Measurements from ENCODE around the gene RAPGEF1.
A peak's percentile ranks its signal among the peaks of the same experiment; 100 is the strongest.

RAPGEF1 gene

GRCh38 chr9:131752231-131752884 is 12.5 kb upstream of the RAPGEF1 start:
- no peak for DNase-seq (ENCODE audit: low read depth, low spot score)

GRCh38 chr9:131748411-131748955 is 8.6 kb upstream of the RAPGEF1 start:
- no peak for DNase-seq (ENCODE audit: low read depth, low spot score)

- DNase-seq (ENCODE audit: low read depth, low spot score) = peak; percentile 49
Measured at GRCh38 chr9:131747352-131747751, 7.5 kb upstream of the RAPGEF1 start.

- DNase-seq (ENCODE audit: low read depth, low spot score) = no peak
Measured at GRCh38 chr9:131745610-131746009, 5.7 kb upstream of the RAPGEF1 start.

GRCh38 chr9:131744720-131745201 is 4.9 kb upstream of the RAPGEF1 start:
- DNase-seq (ENCODE audit: low read depth, low spot score) = peak; percentile 91

GRCh38 chr9:131744171-131744719 is 4.4 kb upstream of the RAPGEF1 start:
- no peak for DNase-seq (ENCODE audit: low read depth, low spot score)

GRCh38 chr9:131743501-131743900 is 3.6 kb upstream of the RAPGEF1 start:
- no peak for DNase-seq (ENCODE audit: low read depth, low spot score)

GRCh38 chr9:131743096-131743495 is 3.2 kb upstream of the RAPGEF1 start:
- no peak for DNase-seq (ENCODE audit: low read depth, low spot score)

- DNase-seq (ENCODE audit: low read depth, low spot score) = no peak
Measured at GRCh38 chr9:131740898-131741297, 1.0 kb upstream of the RAPGEF1 start.

- no peak for DNase-seq (ENCODE audit: low read depth, low spot score)
Measured at GRCh38 chr9:131739133-131739958, 530 bp downstream of the RAPGEF1 start.

- DNase-seq (ENCODE audit: low read depth, low spot score) = peak; percentile 77
Measured at GRCh38 chr9:131738293-131739132, 1.4 kb downstream of the RAPGEF1 start.

GRCh38 chr9:131737426-131737825 is 2.5 kb downstream of the RAPGEF1 start:
- peak; percentile 28 for DNase-seq (ENCODE audit: low read depth, low spot score)

GRCh38 chr9:131736431-131736830 is 3.4 kb downstream of the RAPGEF1 start:
- no peak for DNase-seq (ENCODE audit: low read depth, low spot score)

- DNase-seq (ENCODE audit: low read depth, low spot score) = no peak
Measured at GRCh38 chr9:131735238-131736128, 4.4 kb downstream of the RAPGEF1 start.

GRCh38 chr9:131734781-131735180 is 5.1 kb downstream of the RAPGEF1 start:
- no peak for DNase-seq (ENCODE audit: low read depth, low spot score)

- DNase-seq (ENCODE audit: low read depth, low spot score) = no peak
Measured at GRCh38 chr9:131734165-131734610, 5.7 kb downstream of the RAPGEF1 start.

GRCh38 chr9:131733541-131734061 is 6.3 kb downstream of the RAPGEF1 start:
- DNase-seq (ENCODE audit: low read depth, low spot score) = peak; percentile 72

GRCh38 chr9:131732636-131733289 is 7.1 kb downstream of the RAPGEF1 start:
- DNase-seq (ENCODE audit: low read depth, low spot score) = no peak

GRCh38 chr9:131732061-131732526 is 7.8 kb downstream of the RAPGEF1 start:
- DNase-seq (ENCODE audit: low read depth, low spot score) = no peak

All from ELF-1 (cell line).